SK-N-SH (cell line): ENCODE results near the gene HAUS7. TPM values are rescaled to one million over a fixed set of nuclear protein-coding genes. Genes with fewer than 3 reads are reported as not detected.

ENCODE experiments used
- CTCF ChIA-PET: fragments of 300-600, 350-600 bp; formaldehyde crosslinking; extraction: SDS; loops from one replicate; lab custom pipeline; 2021; lab: Yijun Ruan, JAX
- POLR2A ChIA-PET: fragments of 350-600 bp; sonication (Branson Sonifier 250); formaldehyde crosslinking; extraction: SDS; loops from one replicate; lab custom pipeline; 2020; ENCODE audit warnings: antibody characterized with exemption, inconsistent platforms; lab: Yijun Ruan, JAX
- DNase-seq: peaks from one replicate; pipeline ENCODE4 v3.0.0; 2012
- H2AFZ ChIP-seq: fragments of 200-600 bp; sonication (generic); 2 replicates; pipeline ENCODE4 v1.8.1; 2016; ENCODE audit warnings: antibody characterized with exemption, mild to moderate bottlenecking, low read depth
- H3F3A ChIP-seq: fragments of 200-600 bp; sonication (generic); replicated peaks from 2 replicates; pipeline ENCODE3; 2016; ENCODE audit warnings: antibody characterized with exemption, mild to moderate bottlenecking; ENCODE audit not compliant: insufficient read depth
- H3K27ac ChIP-seq, 2 experiments: fragments of 200-500 bp in 1 of 2; fragments of 200-600 bp in 1 of 2; sonication (Bioruptor generic) in 1 of 2; sonication (generic), shearing (Covaris generic) in 1 of 2; 2 replicates each; pipeline versions ENCODE4 v1.5.1 to v1.6.1; 2014 to 2016; ENCODE audit warnings: low read depth in 2 of 2, inconsistent platforms in 1 of 2, low read length in 1 of 2, mild to moderate bottlenecking in 1 of 2, mixed read lengths in 1 of 2
- H3K27me3 ChIP-seq: fragments of 200-600 bp; sonication (generic), shearing (Covaris generic); 2 replicates; pipeline ENCODE4 v1.6.1; 2016; ENCODE audit warnings: mixed run types; ENCODE audit not compliant: insufficient read depth
- H3K36me3 ChIP-seq, 2 experiments: fragments of 200-500 bp in 1 of 2; fragments of 200-600 bp in 1 of 2; sonication (Bioruptor generic) in 1 of 2; sonication (generic) in 1 of 2; replicated peaks in 1 of 2; 2 replicates each; pipeline versions ENCODE3 to v1.5.1; 2014 to 2016; ENCODE audit warnings: low read length in 1 of 2, mild to moderate bottlenecking in 1 of 2; ENCODE audit not compliant: insufficient read depth in 2 of 2, control insufficient read depth in 1 of 2
- H3K4me1 ChIP-seq, 2 experiments: fragments of 200-500 bp in 1 of 2; fragments of 200-600 bp in 1 of 2; sonication (Bioruptor generic) in 1 of 2; sonication (generic), shearing (Covaris generic) in 1 of 2; 2 replicates each; pipeline versions ENCODE4 v1.5.1 to v1.6.1; 2014 to 2016; ENCODE audit warnings: low read depth in 1 of 2, low read length in 1 of 2, mixed run types in 1 of 2; ENCODE audit not compliant: insufficient read depth in 2 of 2, control insufficient read depth in 1 of 2
- H3K4me2 ChIP-seq: fragments of 200-600 bp; sonication (generic), shearing (Covaris generic); 2 replicates; pipeline ENCODE4 v1.6.1; 2017; ENCODE audit warnings: mixed run types
- H3K4me3 ChIP-seq, 2 experiments: fragments of 200-500 bp in 1 of 2; fragments of 200-600 bp in 1 of 2; sonication (Bioruptor generic) in 1 of 2; sonication (generic), shearing (Covaris generic) in 1 of 2; 2 replicates each; pipeline versions ENCODE4 v1.5.1 to v1.8.1; 2014 to 2016; ENCODE audit warnings: low read depth in 2 of 2, inconsistent platforms in 1 of 2, low read length in 1 of 2, mild to moderate bottlenecking in 1 of 2, mixed read lengths in 1 of 2, moderate library complexity in 1 of 2
- H3K79me2 ChIP-seq: fragments of 200-600 bp; sonication (generic); 2 replicates; pipeline ENCODE4 v1.8.1; 2017; ENCODE audit warnings: mild to moderate bottlenecking; ENCODE audit not compliant: insufficient read depth
- H3K9ac ChIP-seq: fragments of 200-600 bp; sonication (generic); 2 replicates; pipeline ENCODE4 v1.6.1; 2017; ENCODE audit warnings: mixed run types
- H3K9me2 ChIP-seq: fragments of 200-600 bp; sonication (generic); 2 replicates; pipeline ENCODE4 v1.6.1; 2017; ENCODE audit warnings: mixed run types
- H3K9me3 ChIP-seq: fragments of 200-600 bp; sonication (generic); 2 replicates; pipeline ENCODE4 v1.6.1; 2017; ENCODE audit warnings: mixed run types, mild to moderate bottlenecking, moderate library complexity
- H4K20me1 ChIP-seq: fragments of 200-600 bp; sonication (generic); 2 replicates; pipeline ENCODE4 v1.6.1; 2017; ENCODE audit warnings: mild to moderate bottlenecking, mixed run types; ENCODE audit not compliant: insufficient read depth
- JUND ChIP-seq: IDR thresholded peaks from 2 replicates; pipeline ENCODE4 v1.4.0; 2012
- NRF1 ChIP-seq: IDR thresholded peaks from 2 replicates; pipeline ENCODE4 v1.6.1; 2012; ENCODE audit warnings: low read depth, mild to moderate bottlenecking, low read length
- RAD21 ChIP-seq: IDR thresholded peaks from 2 replicates; pipeline ENCODE4 v1.6.1; 2012; ENCODE audit warnings: mild to moderate bottlenecking, low read length
- RFX5 ChIP-seq: IDR thresholded peaks from 2 replicates; pipeline ENCODE4 v1.6.1; 2012; ENCODE audit warnings: mild to moderate bottlenecking, improper control_type of control experiment, low read length
- TEAD4 ChIP-seq: IDR thresholded peaks from 2 replicates; pipeline ENCODE4 v1.4.0; 2012; ENCODE audit warnings: mild to moderate bottlenecking, borderline replicate concordance; ENCODE audit not compliant: insufficient read depth
- USF2 ChIP-seq: fragments of 150-350 bp; IDR thresholded peaks from 2 replicates; pipeline ENCODE4 v1.6.1; 2017; ENCODE audit warnings: antibody characterized with exemption, low read length, low read depth, borderline replicate concordance
- whole genome bisulfite sequencing: methylation state at CpG from one replicate; pipeline ENCODE4 v1.1.6; 2017; ENCODE audit warnings: low lambda C conversion rate; 5-methylcytosine and 5-hydroxymethylcytosine counted together
- polyA plus RNA-seq, 3 experiments: library from polyadenylated mRNA; depleted of rRNA; stranded (reverse); fragments of >200 nt; gene quantifications; 2 replicates each; pipeline ENCODE4 v1.2.3, GENCODE V29; 2012
- small RNA-seq, 7 experiments: library from RNA; depleted of rRNA; stranded (forward); fragments of <200 nt; gene quantifications; one replicate each; pipeline ENCODE3, GENCODE V24; 2012

The HAUS7 gene
- polyA plus RNA-seq, 1 of the 3 experiments (the other 2 are of a cell fraction): 39.7 TPM

GRCh38 chrX:153398275-153398960, 72.0 kb downstream of the HAUS7 start:
- Histone ChIP-seq H3F3A (peaks cover 2% of the 10 kb centered on the region), H3K4me3 (no peak overlapping the region), H3K4me2 (no peak overlapping the region), H3K9ac (no peak overlapping the region), H4K20me1 (no peaks in the 10 kb centered on the region), H3K4me1 (no peaks in the 10 kb centered on the region), H3K36me3 (no peaks in the 10 kb centered on the region), H2AFZ (no peak overlapping the region), H3K27ac (no peak overlapping the region), H3K27me3 (peaks cover 26% of the 10 kb centered on the region), H3K79me2 (no peaks in the 10 kb centered on the region), H3K9me3 (no peaks in the 10 kb centered on the region), H3K9me2 (no peaks in the 10 kb centered on the region)
- ChIA-PET POLR2A (no interaction called here), CTCF (interaction anchor here (1.2 to 1.4 kb wide), 2 partner anchors 13 to 15 kb away, joined by 3 to 7 read pairs; partner anchors contain the start of gene ZFP92)
- 20% methylated on average over 14 of the region's 17 CpGs for WGBS
- no peak for DNase-seq
- TF ChIP-seq JUND (no peak), RAD21 (no peak), NRF1 (no peak), RFX5 (no peak), TEAD4 (no peak), USF2 (no peak)

Small RNA genes within 50 kb of the gene (small RNA-seq; reads per million reads assigned to genes)
- 0 reads per million in 7 experiments for gene RN7SL667P

Other genes starting within 250 kb of the HAUS7 start
- gene PNMA6F, start 148.8 kb downstream of the HAUS7 start, polyA plus RNA-seq (2012; rRNA removed): not detected in 2 replicates
- gene ZNF275, start 136.4 kb downstream of the HAUS7 start, polyA plus RNA-seq (2012; rRNA removed): 4.9 and 6.3 TPM in 2 replicates
- gene PNMA6E, start 69.2 kb downstream of the HAUS7 start, polyA plus RNA-seq (2012; rRNA removed): not detected in 2 replicates
- 0.28 TPM in 2 replicates for gene ZFP92, start 59.1 kb downstream of the HAUS7 start, polyA plus RNA-seq (2012; rRNA removed)
- gene TREX2, start 24.5 kb downstream of the HAUS7 start, polyA plus RNA-seq (2012; rRNA removed): 0.76 and 0.78 TPM in 2 replicates
- 15.2 and 28.9 TPM in 2 replicates for gene BGN, start 24.4 kb upstream of the HAUS7 start, polyA plus RNA-seq (2012; rRNA removed)
- 0.16 and 0.18 TPM in 2 replicates for gene ATP2B3, start 47.1 kb upstream of the HAUS7 start, polyA plus RNA-seq (2012; rRNA removed)
- 44.5 and 45.3 TPM in 2 replicates for gene CCNQ, start 128.6 kb upstream of the HAUS7 start, polyA plus RNA-seq (2012; rRNA removed)
- 0.05 and 0.08 TPM in 2 replicates for gene DUSP9, start 176.6 kb upstream of the HAUS7 start, polyA plus RNA-seq (2012; rRNA removed)
- 1.2 and 2.5 TPM in 2 replicates for gene PNCK, start 203.2 kb upstream of the HAUS7 start, polyA plus RNA-seq (2012; rRNA removed)
- 22.3 and 30.8 TPM in 2 replicates for gene SLC6A8, start 217.3 kb upstream of the HAUS7 start, polyA plus RNA-seq (2012; rRNA removed)